GM19438 (cell line): ENCODE results near the gene NAV2.
"Not testable (repeated sequence)": the region's sequence is repeated elsewhere in the genome, so short reads cannot be mapped to it uniquely, and the experiment has no call there.

Source experiments
- ATAC-seq: cut with Tn5 transposase; IDR thresholded peaks from one replicate; pipeline ENCODE4 v1.9.1; 2021; ENCODE audit warnings: low read depth; ENCODE audit not compliant: unreplicated experiment

Gene NAV2

GRCh38 chr11:19984048-19984742, 271.6 kb downstream of the NAV2 start:
- no peak for ATAC-seq

GRCh38 chr11:19985111-19985510, 272.5 kb downstream of the NAV2 start:
- no peak for ATAC-seq

- no peak for ATAC-seq
Measured at GRCh38 chr11:19987331-19987801, 274.7 kb downstream of the NAV2 start.

GRCh38 chr11:19988598-19988997, 276.0 kb downstream of the NAV2 start:
- no peak for ATAC-seq

GRCh38 chr11:19989191-19989590, 276.6 kb downstream of the NAV2 start:
- no peak for ATAC-seq

- no peak for ATAC-seq
Measured at GRCh38 chr11:19992162-19992561, 279.5 kb downstream of the NAV2 start.

GRCh38 chr11:19992998-19993397, 280.4 kb downstream of the NAV2 start:
- no peak for ATAC-seq

GRCh38 chr11:19994672-19995071, 282.0 kb downstream of the NAV2 start:
- ATAC-seq: no peak

- ATAC-seq: no peak
Measured at GRCh38 chr11:19995145-19995544, 282.5 kb downstream of the NAV2 start.

- ATAC-seq: no peak
Measured at GRCh38 chr11:19996571-19996970, 283.9 kb downstream of the NAV2 start.

- no peak for ATAC-seq
Measured at GRCh38 chr11:20000022-20000350, 287.3 kb downstream of the NAV2 start.

GRCh38 chr11:20000351-20001134, 287.9 kb downstream of the NAV2 start:
- ATAC-seq: no peak

- no peak for ATAC-seq
Measured at GRCh38 chr11:20002312-20003216, 289.9 kb downstream of the NAV2 start.

GRCh38 chr11:20003351-20003750, 290.7 kb downstream of the NAV2 start:
- no peak for ATAC-seq

- ATAC-seq: no peak
Measured at GRCh38 chr11:20004866-20005265, 292.2 kb downstream of the NAV2 start.

GRCh38 chr11:20005747-20006146, 293.1 kb downstream of the NAV2 start:
- ATAC-seq: no peak

GRCh38 chr11:20006618-20007017, 294.0 kb downstream of the NAV2 start:
- ATAC-seq: not testable (repeated sequence)

- no peak for ATAC-seq
Measured at GRCh38 chr11:20007386-20007785, 294.7 kb downstream of the NAV2 start.

GRCh38 chr11:20008190-20008870, 295.7 kb downstream of the NAV2 start:
- no peak for ATAC-seq

GRCh38 chr11:20008871-20009644, 296.4 kb downstream of the NAV2 start:
- ATAC-seq: no peak
